Glomerular visceral epithelial cell (primary cell): ENCODE data around the gene HOXB6.

Experiments
- DNase-seq: peaks from one replicate; pipeline ENCODE4 v3.0.0-alpha.2; 2016; ENCODE audit errors: extremely low spot score

The HOXB6 gene

DNA sequence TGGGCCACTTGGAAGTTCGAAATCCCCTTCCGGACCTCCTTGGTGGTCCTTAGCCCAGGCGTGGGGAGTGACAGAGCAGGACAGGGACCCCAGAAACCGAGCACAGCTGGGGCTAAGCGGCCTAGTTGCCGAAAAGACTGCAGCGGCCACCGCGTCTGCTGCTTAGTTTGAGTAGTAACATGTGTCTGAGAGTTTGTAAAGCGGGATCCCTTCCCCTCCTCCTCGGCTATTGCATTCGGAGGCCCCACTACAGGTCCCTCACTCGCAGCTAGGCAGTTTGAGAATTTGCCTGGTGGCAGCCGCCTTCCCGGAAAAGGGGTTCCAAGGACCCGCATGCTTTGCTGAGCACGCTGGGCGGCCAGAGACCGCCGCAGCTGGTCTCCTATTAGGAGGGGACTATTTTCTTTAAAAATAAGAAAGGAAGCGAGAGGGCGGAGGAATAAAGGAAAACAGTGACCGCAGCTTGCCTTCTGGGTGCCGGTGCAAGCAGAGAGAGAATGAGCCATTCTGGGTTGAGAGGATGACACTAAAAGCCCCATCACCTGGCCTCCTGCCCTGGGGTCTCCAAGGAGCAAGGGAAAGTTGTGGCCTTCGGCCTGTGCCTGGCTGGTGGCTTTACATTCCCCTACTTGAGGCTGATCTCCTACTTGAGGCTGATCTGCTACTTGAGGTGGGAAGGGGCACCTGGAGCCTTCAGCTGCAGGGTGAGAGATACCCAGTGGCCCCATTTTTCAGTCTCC is 10.1 kb downstream of the HOXB6 start:
- no peak for DNase-seq

DNA sequence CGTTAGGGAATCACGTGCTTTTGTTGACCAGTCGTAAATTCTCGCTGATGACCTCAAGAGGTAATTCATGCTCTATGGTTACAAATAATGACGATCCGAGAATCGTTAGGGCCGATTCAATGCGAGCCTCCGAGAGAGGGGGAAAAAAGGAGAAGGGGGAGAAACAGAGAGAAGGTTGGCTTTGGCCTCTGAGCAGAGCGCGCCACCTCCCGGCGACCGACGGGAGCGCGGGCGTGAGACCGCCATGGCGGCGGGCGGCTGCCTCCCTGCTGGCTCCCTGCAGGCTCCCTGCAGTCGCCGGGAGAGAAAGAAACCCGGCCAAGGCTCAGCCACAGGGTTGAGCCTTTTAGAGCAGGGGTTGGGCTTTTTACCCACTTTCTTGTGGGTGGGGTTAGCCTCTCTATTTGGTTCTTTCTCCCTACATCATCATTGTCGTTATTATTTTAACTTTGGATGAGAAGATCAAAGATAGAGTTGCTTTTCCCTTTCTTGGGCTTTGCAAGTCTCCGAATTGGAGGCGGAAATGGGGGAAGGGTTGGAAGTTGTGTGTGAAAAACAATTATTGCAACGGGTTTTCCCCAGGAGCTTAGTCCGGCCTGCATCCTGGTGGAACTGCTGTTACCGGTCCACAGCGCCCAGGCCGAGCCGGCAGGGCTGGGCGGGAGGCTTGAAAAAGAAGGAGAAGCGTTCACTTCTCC is 10.8 kb downstream of the HOXB6 start:
- DNase-seq: peak; percentile 85

DNA sequence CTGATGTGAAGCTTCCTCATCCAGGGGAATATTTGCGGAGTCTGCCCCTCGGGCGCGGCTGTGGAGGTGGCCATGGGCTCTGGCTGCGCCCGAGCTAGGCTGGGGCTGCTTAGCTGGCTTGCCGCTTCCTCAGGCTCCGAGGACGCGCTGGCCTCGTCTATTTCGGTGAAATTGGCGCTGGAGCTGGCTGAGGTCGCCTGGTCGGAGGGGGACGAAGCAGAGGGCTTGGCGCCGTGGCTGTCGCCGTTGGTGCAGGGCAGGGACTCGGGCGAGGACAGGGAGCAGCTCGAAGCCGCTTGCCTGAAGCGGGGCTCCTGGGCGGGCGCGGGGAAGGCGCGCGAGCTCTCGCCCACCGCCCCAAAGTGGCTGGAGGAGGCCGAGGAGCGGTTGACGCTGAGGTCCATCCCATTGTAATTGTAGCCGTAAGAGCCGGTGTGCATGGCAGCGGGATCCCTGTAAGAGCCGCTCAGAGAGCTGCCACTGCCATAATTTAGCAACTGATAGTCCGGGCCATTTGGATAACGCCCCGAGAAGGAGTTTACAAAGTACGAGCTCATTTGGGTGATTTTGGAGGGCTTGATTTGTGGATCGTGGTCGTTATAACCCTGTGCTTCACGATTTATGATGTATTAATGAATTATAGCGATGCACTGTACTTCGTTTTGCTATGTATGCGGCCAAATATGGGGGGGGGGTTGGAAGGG is 11.5 kb downstream of the HOXB6 start, which contains the start of gene HOXB5:
Gene HOXB5 (minus strand): TSS at position 654 of the 704 bp plus-strand sequence. CDS start 97 bp downstream, at position 557.
- no peak for DNase-seq

DNA sequence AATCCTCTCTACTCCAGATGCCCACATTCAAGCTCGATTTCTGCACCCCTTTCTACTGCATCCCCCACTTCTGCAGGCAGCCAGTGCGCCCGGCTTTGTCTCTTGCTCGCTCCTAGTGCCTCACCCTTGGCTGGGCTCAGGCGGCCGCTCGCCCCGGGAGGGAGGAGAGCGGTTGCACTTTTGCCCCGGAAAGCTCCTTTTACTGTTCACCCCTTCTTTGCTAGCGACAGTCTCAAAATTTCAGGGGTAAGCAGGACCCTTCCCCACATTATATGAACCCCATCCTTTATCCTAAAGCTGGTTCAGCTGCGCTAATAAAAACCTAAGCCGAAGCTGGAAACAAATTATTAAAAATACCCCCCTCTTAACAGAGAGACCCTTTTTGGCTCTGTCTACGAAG is 12.2 kb downstream of the HOXB6 start:
- DNase-seq: no peak

DNA sequence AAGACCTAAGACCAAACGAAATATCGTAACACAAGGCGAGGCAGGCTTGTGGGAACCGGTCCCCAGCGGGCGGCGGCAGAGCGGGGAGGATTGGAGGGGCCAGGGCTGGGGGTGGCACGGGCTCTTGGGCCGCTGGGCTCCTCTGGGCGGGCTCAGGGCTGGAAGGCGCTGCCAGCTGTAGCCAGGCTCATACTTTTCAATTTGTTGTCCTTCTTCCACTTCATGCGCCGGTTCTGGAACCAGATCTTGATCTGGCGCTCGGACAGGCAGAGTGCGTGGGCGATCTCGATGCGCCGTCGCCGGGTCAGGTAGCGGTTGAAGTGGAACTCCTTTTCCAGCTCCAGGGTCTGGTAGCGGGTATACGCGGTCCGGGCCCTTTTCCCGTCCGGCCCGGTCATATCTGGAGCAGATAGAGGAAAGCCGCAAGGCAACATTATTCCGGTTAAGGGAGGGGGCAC is 12.7 kb downstream of the HOXB6 start:
- DNase-seq: no peak

DNA sequence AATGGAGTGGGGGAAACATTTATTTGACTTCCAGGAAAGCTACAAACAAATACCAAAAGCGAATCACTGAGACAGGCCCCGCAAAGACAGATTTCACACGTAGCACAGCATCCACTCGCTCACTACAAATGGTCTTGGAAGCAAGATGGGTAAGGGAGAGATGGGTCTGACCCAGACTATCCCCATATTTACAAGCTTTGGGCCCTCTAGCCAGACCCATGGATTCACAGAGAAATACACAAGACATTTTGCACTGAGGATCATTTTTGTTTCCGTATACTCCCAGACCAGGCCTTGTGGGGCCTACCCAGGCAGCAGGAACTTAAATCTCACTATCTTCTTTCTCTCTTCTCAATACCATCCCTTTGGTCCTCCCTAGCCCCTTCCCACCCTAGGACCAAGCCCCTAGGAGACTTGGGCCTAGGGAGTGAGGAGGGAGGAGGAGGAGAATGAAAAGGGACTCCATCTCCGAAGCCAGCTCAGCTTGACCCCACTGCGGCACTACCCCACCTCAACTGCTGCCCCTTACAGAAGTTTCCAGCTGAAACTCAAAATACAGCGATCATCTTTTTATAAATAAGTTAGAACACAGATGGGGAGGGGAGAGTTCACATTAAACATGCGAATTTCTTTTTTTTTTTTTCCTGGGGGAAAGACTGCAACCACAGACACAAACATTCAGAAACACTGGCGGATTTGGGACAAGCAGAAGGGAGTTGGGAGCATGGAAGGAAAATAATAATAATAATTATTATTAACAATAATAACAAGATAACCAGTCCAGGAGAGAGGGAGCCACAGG is 13.3 kb downstream of the HOXB6 start:
- no peak for DNase-seq

DNA sequence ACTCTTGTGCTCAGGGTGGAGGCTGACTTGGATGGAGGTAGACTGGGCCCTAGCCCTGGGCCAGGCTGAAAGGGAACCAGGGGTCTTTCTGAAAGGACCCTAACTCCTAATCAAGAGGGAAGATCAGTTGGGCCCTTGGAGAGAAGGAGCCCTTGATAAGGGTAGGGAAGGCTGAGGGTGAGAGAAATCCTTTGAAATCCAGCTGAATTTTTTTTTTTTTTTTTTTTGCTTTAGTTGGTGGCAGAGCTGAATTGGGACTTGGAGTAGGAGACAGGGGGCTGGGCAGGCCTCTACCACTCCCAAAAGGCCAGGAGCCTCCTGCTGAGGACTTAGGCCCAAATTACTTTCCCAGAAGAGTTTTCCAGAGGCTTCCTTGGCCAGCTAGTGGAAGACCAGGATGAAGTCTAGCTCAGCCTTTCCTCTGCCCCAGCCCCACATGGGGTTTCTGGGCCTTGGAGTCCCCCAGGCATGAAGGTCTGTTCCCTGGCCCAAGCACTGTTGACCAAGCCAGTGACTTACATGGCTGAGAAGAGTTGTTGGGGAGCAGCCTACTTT is 14.1 kb downstream of the HOXB6 start:
- no peak for DNase-seq

DNA sequence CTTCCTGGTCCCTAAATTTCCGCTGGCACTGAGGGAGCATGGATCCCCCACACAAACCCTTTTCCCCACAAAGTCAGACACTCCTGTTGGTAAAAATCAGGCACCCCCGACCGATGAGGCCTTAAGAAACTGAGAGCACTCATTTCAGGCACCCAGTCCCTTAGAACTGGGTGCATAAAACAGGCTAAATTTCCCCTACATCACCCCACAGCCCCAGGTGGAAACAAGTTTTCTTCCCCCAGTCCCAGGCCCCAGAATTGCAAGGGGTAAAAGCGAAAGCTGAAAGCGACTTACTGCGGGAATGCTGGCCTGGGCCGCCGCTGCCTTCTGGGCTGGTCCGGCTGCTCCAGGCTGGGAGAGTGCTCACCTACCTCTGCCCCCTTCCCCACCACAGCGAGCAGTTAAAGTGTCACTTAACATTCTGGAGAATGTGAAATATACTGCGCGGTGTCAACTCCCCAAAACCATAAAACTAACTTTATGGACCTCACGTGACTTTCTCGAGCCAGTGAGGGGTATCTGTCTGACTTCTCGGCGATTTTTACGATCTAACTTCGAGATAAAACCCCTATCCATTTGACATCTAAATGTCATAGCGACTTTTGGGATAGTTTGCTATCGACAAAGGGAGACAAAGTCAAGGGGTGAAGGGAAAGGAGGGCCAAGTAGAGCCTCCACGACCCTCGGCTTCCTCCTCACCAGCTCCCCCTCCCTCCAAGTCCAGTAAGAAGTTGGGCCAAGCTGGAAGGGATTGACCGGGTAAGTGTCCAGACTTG is 14.8 kb downstream of the HOXB6 start, which contains the start of gene HOXB3:
Gene HOXB3 (minus strand): TSS at position 411 of the 776 bp plus-strand sequence. CDS start 37,767 bp downstream, outside the sequence.
- no peak for DNase-seq

DNA sequence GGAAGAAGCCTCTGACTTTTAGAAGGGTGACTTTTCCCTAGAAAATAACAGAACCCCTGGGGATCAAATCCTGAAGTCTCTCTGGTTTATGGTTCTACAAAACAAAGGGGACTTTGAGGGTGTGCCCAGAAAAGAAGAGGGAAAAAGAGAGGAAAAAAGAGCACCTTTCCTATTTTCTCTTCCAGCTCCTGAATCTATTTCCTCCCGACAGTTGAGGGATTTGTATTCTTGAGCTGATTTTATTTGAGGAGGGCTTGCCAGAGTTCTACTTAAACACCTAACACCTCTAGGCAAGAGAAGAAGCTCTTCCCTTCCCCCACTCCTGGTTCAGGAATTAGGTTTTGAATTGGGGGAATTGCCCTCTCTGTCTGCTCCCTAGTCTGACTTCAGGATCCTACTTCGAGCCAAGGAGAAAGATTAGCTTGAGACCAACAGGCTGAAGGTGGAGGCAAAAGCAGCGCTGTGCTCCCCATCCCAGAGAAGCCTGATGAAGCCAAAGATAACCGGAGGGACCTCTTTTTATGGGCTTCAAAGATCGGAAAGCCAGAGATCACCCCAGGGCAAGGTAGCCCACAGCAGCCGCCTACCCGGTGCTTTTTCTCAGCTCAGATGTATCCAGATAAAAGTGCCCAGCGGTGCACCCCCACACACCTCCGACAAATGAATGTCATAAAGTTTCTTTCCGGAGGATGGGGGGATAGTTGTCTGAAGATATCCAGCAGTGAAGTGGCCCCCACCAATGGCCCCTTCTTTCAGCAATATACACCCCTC is 15.5 kb downstream of the HOXB6 start:
- DNase-seq: no peak

DNA sequence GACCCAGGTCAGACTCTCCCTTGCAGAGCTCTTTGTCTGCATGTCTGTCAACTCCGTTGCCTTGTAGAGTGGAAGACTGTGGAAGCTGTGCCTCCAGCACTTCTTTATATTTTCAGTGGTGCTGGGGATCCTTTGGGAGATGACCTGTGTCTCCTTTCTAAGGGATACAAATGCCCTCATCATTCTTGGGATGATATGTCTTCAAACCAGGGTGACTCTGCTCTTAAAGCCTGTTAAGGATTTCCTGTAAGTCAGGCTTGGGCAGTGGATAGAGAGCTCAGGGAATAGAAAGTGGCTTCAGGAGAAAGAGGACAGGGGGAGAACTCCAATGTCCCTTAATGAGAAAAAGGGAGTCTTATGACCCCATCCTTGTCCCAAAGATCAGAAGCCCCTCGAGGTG is 16.3 kb downstream of the HOXB6 start:
- no peak for DNase-seq

DNA sequence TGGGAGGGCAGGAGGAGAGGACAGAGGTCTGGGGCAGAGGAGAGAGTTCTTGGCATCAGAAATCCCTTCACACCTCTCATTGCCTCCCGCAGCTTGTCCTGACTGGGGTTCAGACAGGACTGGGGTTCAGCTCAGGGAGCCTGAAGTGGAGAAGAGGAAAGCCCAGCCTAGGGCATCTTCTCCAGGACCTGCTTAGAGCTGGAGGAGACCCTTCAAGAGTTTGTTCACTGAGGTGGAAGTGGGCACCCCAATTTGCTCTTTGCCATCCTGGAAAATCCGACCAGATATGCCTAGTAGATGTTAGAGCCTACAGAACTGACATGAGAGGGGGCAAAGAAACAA is 16.7 kb downstream of the HOXB6 start:
- DNase-seq: no peak

DNA sequence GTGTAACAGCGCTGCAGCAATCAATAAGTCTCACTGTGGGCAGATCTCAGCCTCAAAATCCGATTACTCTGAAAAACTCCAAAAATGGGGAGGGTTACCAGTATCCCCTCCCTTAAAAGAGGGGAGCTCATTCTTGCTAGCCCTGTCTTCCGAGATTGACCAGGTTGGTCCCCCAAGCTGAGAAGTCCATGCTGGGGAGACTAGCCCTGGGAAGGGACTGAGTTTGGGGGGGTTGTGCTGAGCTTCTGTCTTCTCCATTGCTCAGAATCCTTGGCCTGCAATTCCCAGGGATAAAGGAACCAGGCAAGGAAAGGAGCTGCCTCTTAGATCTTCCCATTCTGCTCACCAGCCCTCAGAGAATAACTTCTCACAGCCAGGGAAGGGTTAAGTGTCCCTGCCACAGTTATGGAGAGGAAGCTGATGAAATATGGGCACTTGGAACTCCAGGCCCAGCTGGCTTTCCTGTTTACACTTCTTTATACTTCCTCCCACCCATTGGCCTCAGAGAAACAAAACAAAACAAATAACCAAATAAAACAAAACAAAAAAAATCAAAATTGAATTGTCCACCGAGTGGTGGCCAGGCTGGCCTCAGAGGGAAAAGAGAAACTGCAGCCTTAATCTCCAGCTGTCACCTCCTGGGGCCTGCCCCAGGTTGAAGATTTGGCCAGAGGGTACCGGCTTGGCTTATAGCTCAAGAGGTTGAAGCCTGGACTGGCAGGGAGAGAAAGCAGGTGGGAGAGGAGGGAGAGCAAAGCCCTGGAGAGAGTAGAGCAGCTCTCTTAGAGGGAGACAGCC is 17.3 kb downstream of the HOXB6 start:
- DNase-seq: no peak

DNA sequence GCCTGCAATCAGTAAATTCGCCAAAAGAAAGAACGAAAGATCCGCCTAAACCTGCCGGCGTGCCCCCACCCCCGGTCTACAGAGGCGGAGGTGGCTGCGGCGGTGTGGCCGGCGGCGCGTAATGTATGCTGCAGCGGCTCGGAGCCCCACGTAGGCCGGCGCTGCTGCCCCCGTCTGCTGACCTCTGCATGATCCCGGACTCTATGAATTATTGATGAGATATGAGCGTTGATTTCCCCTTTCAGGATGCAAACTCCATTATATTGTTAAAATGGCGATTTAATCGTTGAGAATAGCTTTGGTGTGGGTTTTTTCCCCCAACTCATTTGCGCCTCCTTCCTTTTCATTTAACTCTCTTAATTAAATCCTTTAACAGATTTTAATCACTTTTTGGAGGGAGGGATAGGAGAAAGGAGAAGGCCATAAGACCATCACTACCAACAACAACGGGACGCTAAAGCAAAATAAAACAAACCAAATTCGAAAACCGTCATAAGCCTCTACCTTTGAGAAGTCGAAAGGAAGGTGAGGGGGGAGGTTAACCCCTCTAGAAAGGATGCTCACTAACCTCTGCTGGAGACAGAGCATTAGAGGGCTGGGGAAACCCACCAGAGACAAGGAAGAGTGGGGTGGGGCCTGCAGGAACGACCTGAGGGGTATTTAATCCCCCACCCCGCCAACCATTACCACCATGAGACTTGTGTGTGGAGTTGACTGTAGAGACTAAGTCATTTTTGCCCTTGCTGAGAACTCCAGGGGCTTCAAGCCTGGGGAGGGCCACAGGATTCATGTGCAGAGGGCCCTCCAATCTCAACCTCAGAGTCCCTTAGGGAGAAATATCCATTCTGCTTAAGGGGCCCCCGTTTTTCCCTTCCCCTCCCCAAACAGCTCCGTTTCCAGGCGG is 18.2 kb downstream of the HOXB6 start:
- peak; percentile 59 for DNase-seq

DNA sequence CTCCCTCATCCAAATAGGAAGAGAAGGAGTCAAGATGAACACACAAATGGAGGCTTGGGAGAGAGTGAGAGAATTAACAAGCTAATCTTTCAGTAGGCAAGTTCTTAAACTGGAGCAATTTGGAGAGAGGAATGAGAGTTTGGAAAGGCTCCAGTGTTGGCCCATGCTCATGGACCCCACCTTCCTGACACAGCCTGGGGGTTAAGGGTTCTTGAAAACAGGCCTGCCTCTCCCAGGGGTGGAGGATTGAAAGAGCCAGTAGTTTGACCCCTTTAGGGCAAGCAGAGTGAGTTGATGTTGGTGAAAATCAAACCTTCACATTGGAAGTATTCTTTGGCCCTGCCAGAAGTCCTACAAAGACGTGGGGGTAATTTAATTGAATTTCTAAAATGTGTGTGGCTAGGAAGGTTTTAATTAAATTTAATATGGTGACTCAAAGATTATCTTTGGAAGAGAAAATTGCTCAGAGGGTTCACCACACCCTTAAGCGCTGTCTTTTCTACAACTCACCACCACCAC is 20.5 kb downstream of the HOXB6 start:
- DNase-seq: no peak

DNA sequence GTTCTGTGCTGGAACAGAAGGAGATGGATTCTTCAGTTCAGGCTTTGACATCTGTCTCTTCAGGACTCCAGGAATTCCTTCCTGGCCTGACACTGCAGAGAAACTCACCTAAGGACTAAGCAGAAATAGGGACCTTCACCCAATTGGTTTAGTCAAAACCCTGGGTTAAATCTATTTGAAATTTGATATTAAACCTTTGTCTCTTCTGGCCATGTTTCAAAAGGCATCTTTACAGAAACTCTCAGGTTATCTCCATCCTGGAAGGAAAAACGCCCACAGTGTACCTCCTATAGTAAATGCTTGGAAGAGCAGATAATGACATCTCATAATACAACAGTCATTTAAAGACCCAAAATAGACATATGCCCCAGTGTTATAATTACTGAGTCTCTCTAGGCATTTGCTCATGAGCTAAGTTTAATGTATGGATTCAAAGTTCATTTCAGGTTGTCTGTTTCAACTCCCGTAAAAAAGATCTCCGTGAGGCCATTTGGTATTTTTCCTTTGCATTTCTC is 21.0 kb downstream of the HOXB6 start:
- DNase-seq: no peak

DNA sequence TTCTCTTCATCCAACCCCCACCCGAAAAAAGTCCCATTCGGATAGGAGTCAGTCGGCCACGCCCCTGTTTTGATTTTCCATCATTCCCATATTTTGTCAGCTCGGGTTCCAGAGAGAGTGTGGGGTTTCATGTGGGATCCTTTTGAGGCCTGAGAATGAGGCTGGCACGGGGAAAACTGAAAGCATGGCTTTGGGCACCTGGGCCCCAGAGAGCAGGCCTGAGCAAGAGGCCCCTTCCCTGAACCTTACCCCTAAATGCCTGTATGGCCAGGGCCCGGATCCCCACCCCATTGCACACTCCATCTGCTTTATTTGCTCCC is 22.1 kb downstream of the HOXB6 start:
- DNase-seq: no peak

DNA sequence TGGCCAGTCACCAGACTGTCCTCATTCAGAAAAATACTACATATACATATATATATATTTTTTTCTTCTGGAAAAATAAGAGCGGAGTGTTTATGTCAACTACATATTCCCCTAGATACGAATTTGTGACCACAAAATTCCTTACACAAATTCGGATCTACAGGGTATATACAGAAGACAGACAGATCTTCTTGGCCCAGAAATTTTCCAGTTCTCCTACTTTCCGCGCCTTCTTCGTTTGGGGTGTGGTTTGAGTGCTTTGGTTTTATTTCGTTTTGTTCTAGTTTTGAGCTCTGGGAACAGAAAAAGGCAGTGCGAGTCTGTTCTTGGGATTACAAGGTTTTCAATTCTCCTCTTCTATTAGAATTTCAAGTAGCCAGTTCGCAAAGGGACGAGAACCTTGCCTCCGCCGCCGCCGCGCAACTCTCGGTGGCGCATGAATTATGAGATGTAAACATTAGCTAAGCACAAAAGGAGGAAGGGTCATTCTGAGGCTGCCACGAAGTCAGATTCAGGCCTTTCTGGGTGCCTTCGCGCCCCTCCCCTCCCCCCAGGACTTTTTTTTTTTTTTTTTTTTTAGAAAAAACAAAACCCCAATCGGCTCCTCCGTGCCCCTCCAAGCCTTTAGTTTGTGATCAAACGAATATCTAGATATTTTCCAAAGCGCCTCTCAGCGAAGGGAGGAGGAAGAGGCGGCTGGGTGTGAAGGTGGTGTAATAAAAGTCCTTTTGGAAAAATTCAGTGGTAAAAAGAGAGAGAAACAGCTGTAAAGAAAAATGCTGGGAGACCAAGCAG is 24.8 kb downstream of the HOXB6 start:
- peak; percentile 51 for DNase-seq
